Measurements from ENCODE around the gene NDUFB6. TPM values are rescaled to one million over a fixed set of nuclear protein-coding genes. Genes with fewer than 3 reads are reported as not detected.
"Not testable (repeated sequence)": the region's sequence is repeated elsewhere in the genome, so short reads cannot be mapped to it uniquely, and the experiment has no call there.

Gene NDUFB6
- 10 to 100 TPM; 22.0 to 62.7 (median 33.5) TPM for total RNA-seq

DNA sequence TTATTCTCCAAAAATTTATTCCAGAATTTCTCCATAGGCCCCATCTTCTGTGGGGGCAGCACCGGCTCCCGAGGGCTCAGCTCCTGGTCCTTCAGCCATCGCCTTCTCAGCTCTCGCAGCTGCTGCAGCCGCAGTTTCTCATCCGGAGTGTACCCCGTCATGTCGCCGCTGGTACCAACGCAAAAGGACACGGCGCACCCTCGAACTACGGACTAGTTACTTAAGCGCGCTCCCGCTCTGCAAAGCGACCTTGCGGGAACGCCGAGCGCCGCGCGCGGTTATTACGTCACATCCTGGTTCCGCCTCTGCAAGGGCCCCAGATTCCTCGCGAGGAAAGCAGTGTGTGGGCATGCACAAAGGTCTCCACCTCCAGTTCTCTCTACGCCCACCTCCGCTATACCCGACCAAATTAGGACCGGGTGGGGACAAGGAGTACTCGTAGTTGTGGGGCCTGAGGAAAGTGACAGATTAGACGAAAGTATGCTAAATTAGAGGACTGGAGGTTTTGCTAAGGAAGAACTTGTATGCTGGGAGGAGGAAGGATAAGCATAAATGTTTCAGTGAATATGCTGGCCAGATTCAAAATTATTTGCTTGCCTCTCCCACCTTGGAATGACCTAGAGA lies at the start of gene NDUFB6:
Gene NDUFB6, minus strand, starts transcription at position 260 of the 624 bp plus-strand sequence. Its CDS starts 99 bp downstream, at position 161.
- peaks cover 0 to 15% (median 3%) of the 10 kb centered on the region in 4 donors for H3K4me1 ChIP-seq
- no peaks in the 10 kb centered on the region for H3K9me3 ChIP-seq
- H3K27ac ChIP-seq, result peak within 1 kb of the TSS; percentile 77 to 94 (median 88)
- peak; percentile 87 to 89 for TF ChIP-seq POLR2A (IDR thresholded peaks at IDR 0.05)
- TF ChIP-seq, protein P1, sequence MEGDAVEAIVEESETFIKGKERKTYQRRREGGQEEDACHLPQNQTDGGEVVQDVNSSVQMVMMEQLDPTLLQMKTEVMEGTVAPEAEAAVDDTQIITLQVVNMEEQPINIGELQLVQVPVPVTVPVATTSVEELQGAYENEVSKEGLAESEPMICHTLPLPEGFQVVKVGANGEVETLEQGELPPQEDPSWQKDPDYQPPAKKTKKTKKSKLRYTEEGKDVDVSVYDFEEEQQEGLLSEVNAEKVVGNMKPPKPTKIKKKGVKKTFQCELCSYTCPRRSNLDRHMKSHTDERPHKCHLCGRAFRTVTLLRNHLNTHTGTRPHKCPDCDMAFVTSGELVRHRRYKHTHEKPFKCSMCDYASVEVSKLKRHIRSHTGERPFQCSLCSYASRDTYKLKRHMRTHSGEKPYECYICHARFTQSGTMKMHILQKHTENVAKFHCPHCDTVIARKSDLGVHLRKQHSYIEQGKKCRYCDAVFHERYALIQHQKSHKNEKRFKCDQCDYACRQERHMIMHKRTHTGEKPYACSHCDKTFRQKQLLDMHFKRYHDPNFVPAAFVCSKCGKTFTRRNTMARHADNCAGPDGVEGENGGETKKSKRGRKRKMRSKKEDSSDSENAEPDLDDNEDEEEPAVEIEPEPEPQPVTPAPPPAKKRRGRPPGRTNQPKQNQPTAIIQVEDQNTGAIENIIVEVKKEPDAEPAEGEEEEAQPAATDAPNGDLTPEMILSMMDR (IDR thresholded peaks at IDR 0.05), result peak in 1 of 6 experiments; percentile 13
- H3K36me3 ChIP-seq, result peaks cover 0 to 2% (median 0%) of the 10 kb centered on the region in 3 donors
- no peaks in the 10 kb centered on the region for H3K27me3 ChIP-seq
- H3K4me3 ChIP-seq, result peak within 1 kb of the TSS; percentile 52 to 89 (median 64)
- DNase-seq, result peak; percentile 94 to 99 (median 96)

DNA sequence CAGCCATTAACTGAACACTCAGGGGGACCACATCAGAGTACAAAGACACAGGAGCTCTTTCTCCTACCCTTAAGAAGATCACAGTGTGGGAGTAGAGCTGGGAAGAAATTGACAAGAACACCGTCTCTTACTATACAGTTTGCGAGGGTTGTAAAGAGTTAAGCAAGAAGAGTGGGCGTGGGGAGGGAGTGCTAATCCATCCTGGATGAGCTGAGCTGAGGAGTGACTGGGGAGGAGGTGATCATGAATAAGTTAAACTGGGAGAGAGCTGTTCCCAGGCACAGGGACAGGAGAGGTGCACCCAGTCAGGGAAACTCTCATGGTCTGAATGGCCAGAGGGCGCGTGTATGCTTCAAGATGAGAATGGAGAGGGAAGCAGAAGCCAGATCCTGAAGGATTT lies 45.3 kb upstream of the NDUFB6 start:
- Histone ChIP-seq H3K4me3 (no peak overlapping the region), H3K4me1 (no peaks in the 10 kb centered on the region), H3K27ac (no peak overlapping the region), H3K36me3 (no peaks in the 10 kb centered on the region), H3K9me3 (no peaks in the 10 kb centered on the region), H3K27me3 (no peaks in the 10 kb centered on the region)
- DNase-seq, result no peak
- TF ChIP-seq POLR2A (IDR thresholded peaks at IDR 0.05), result no peak

DNA sequence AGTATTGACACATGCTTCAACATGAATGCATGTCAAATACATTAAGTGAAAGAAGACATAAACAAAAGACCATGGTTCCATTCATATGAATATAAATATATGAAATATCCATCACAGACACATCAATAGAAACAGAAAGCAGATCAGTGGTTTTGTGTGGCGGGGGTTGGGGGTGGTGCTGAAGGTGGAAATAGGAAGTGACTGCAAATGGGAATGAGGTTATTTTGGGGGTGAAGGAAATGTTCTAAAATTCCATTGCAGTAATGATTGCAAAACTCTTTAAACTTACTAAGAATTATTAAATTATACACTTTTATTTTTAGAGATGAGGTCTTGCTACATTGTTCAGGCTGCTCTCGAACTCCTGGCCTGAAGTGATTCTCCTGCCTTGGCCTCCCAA lies 33.9 kb upstream of the NDUFB6 start:
- Histone ChIP-seq H3K36me3 (no peaks in the 10 kb centered on the region), H3K4me1 (no peaks in the 10 kb centered on the region), H3K9me3 (no peaks in the 10 kb centered on the region), H3K27me3 (no peaks in the 10 kb centered on the region), H3K27ac (no peak overlapping the region), H3K4me3 (no peak overlapping the region)
- TF ChIP-seq POLR2A (IDR thresholded peaks at IDR 0.05), result no peak
- TF ChIP-seq, protein P1 (IDR thresholded peaks at IDR 0.05), result no peak
- no peak for DNase-seq

DNA sequence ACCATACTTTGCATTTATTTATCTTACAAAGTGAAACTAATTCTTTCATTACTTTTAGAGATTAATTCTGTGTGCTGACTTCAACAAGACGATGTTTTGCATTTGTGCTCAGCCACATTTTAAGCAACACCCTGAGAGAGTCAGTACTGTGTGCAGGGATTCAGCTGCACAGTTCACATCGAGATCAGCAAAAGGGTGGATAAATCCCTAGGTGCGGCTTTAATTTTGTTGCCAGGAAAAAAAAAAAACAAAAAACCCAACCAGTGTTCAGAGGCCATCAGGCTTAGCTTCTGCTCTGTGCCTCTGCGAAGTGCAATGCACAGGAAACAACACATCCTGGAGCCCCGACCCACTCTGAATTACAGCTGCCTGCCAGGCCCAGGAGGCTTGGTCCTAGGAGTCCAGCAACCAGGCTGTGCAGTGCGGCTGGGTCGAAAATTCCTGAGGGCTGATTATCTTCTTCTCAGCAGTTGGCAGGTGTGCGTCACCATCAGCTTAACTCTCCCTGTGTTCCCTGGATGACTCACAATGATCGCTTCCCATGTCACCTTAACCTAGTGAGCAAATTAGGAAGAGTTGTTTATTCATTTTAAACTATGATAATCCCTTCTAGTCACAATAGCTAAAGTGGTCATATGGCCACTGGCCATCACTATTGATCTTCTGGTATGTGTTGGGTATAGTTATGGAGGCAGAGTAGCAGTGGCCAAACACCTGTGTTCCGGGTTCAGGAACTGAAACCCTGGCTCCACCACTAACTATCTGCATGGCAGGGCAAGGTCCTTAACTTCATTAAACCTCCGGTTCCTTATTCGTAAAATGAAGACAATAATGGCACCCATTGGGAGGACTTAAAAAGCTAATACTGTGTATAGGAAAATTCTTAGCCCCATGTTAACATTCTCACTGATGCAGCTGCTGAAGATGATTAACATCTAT lies 31.2 kb upstream of the NDUFB6 start:
- Histone ChIP-seq H3K36me3 (no peaks in the 10 kb centered on the region), H3K9me3 (no peaks in the 10 kb centered on the region), H3K4me3 (no peak overlapping the region), H3K27me3 (no peaks in the 10 kb centered on the region), H3K4me1 (no peaks in the 10 kb centered on the region), H3K27ac (no peak overlapping the region)
- DNase-seq, result peak in 1 of 3 donors; percentile 46
- TF ChIP-seq POLR2A (IDR thresholded peaks at IDR 0.05), result no peak
- TF ChIP-seq, protein P1 (IDR thresholded peaks at IDR 0.05), result no peak

DNA sequence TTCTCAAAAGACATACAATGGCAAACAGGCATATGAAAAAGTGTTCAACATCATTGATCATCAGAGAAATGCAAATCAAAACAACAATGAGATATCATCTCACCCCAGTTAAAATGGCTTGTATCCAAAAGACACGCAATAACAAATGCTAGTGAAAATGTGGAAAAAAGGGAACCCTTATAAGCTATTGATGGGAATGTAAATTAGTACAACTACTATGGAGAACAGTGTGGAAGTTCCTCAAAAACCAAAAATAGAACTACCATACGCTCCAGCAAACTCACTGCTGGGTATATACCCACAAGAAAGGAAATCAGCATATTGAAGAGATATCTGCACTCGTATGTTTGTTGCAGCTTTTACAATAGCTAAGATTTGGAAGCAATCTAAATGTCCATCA lies 26.1 kb upstream of the NDUFB6 start:
- not testable (repeated sequence) for H3K36me3 ChIP-seq, H3K27ac ChIP-seq, DNase-seq, H3K27me3 ChIP-seq, H3K4me3 ChIP-seq, H3K9me3 ChIP-seq, H3K4me1 ChIP-seq

DNA sequence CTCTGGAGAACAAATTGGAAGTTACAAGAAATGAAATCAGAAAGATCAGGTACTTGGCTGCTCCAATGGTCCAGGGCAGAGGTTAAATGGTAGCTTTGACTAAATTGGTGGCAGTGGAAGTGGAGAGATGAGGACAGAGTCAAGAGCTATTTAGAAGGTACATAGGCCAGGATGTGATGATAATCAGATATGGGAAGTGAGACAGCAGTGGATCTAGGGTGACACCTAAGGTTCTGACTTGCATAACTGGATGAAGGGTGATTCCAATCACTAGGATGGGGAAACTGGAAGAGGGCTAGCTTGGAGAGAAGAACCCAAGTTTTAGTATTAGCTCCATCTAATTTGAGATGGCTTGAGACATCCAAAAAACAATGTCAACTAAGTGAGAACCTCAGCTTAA lies 24.0 kb upstream of the NDUFB6 start:
- Histone ChIP-seq H3K27ac (no peak overlapping the region), H3K36me3 (no peaks in the 10 kb centered on the region), H3K4me1 (no peaks in the 10 kb centered on the region), H3K27me3 (no peaks in the 10 kb centered on the region), H3K9me3 (no peaks in the 10 kb centered on the region), H3K4me3 (no peak overlapping the region)
- TF ChIP-seq POLR2A (IDR thresholded peaks at IDR 0.05), result no peak
- TF ChIP-seq, protein P1 (IDR thresholded peaks at IDR 0.05), result no peak
- no peak for DNase-seq

Data from Peyer's patch (tissue), 4 donors.